ENCODE results near the gene KCTD11. TPM values are rescaled to one million over a fixed set of nuclear protein-coding genes. Genes with fewer than 3 reads are reported as not detected.
A peak's percentile ranks its signal among the peaks of the same experiment; 100 is the strongest.

The KCTD11 gene
- total and polyA plus RNA-seq, 2 of the 13 experiments (the other 11 are each of a cell fraction or from before 2014, with no cell fraction given): 1.6 to 2.6 TPM

DNA sequence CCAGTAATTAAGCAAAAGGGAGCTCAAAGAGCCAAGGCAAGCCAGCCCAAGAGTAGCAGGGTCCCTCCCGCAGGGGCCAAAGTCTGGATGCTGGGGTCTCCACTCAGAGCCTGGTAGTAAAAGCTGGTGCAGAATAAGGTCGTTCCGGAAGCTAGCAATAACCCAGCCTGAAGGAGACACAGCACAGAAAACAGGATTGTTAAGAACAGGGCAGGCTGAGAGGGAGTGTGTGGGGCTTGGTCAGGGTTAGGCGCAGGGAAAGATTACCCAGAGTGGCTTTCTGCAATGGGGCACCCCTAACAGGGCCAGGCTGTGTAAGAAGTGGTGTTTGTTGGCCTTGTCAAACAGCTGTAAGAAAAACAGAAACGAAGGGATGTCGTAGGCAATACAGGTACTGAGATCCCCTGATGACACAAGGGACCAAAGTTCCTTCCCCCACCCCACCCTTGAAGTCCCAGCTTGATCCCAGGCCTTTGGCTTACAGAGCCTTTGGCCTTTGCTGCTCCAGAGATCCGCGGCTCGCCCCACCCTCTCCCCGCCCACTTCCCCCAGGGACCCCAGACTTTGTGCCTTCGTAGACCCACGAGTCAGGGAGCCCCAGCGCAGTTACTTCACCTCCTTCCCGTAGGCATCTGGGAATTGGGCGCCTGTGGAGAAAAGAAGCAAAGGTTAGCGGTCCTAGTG is 51.2 kb downstream of the KCTD11 start (continued):
- TF ChIP-seq MXI1 (IDR thresholded peaks at IDR 0.05; ENCODE audit: borderline replicate concordance, low read depth, low read length) (peak; percentile 63; the same call in 1 of the 3 replicates), SOX13 (IDR thresholded peaks at IDR 0.05) (no peak; the same call in 1 of the 2 replicates), SOX13 (CRISPR knock-in tag; conservative IDR thresholded peaks at IDR 0.05 in 1 of 2, IDR thresholded peaks at IDR 0.05 in 1 of 2) (0 out of 4 replicates have a peak, but pooled peaks of 1 of the 2 experiments have one; percentile 10), POLR2A (IDR thresholded peaks at IDR 0.05; ENCODE audit: insufficient read depth in 1 of 2, low read depth in 2 of 2, low read length in 2 of 2) (peak in 1 of 2 experiments; percentile 57; a peak in 2 of 4 replicates), ZNF672 (CRISPR knock-in tag; IDR thresholded peaks at IDR 0.05) (no peak), ZMYM4 (CRISPR knock-in tag; IDR thresholded peaks at IDR 0.05) (peak; percentile 43; the same call in 1 of the 2 replicates), ATAD3A (CRISPR knock-in tag; IDR thresholded peaks at IDR 0.05) (no peak), PHF5A (CRISPR knock-in tag; IDR thresholded peaks at IDR 0.05; ENCODE audit: low read depth, unreplicated experiment) (peak; percentile 25), ZNF451 (CRISPR knock-in tag; IDR thresholded peaks at IDR 0.05) (0 out of 2 replicates have a peak, but pooled peaks have one; percentile 12), ZFX (CRISPR knock-in tag; IDR thresholded peaks at IDR 0.05; ENCODE audit: low read depth) (peak; percentile 83), ARID2 (CRISPR knock-in tag; IDR thresholded peaks at IDR 0.05; ENCODE audit: borderline replicate concordance) (0 out of 2 replicates have a peak, but pooled peaks have one; percentile 41), RXRB (CRISPR knock-in tag; IDR thresholded peaks at IDR 0.05; ENCODE audit: borderline replicate concordance) (0 out of 2 replicates have a peak, but pooled peaks have one; percentile 33)
- TF ChIP-seq, protein P1, sequence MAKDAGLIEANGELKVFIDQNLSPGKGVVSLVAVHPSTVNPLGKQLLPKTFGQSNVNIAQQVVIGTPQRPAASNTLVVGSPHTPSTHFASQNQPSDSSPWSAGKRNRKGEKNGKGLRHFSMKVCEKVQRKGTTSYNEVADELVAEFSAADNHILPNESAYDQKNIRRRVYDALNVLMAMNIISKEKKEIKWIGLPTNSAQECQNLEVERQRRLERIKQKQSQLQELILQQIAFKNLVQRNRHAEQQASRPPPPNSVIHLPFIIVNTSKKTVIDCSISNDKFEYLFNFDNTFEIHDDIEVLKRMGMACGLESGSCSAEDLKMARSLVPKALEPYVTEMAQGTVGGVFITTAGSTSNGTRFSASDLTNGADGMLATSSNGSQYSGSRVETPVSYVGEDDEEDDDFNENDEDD (CRISPR knock-in tag; IDR thresholded peaks at IDR 0.05; ENCODE audit: borderline replicate concordance): no peak
- TF ChIP-seq, protein P2, sequence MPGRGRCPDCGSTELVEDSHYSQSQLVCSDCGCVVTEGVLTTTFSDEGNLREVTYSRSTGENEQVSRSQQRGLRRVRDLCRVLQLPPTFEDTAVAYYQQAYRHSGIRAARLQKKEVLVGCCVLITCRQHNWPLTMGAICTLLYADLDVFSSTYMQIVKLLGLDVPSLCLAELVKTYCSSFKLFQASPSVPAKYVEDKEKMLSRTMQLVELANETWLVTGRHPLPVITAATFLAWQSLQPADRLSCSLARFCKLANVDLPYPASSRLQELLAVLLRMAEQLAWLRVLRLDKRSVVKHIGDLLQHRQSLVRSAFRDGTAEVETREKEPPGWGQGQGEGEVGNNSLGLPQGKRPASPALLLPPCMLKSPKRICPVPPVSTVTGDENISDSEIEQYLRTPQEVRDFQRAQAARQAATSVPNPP (CRISPR knock-in tag; IDR thresholded peaks at IDR 0.05): 0 out of 2 replicates have a peak, but pooled peaks have one; percentile 15
- TF ChIP-seq, protein P3, sequence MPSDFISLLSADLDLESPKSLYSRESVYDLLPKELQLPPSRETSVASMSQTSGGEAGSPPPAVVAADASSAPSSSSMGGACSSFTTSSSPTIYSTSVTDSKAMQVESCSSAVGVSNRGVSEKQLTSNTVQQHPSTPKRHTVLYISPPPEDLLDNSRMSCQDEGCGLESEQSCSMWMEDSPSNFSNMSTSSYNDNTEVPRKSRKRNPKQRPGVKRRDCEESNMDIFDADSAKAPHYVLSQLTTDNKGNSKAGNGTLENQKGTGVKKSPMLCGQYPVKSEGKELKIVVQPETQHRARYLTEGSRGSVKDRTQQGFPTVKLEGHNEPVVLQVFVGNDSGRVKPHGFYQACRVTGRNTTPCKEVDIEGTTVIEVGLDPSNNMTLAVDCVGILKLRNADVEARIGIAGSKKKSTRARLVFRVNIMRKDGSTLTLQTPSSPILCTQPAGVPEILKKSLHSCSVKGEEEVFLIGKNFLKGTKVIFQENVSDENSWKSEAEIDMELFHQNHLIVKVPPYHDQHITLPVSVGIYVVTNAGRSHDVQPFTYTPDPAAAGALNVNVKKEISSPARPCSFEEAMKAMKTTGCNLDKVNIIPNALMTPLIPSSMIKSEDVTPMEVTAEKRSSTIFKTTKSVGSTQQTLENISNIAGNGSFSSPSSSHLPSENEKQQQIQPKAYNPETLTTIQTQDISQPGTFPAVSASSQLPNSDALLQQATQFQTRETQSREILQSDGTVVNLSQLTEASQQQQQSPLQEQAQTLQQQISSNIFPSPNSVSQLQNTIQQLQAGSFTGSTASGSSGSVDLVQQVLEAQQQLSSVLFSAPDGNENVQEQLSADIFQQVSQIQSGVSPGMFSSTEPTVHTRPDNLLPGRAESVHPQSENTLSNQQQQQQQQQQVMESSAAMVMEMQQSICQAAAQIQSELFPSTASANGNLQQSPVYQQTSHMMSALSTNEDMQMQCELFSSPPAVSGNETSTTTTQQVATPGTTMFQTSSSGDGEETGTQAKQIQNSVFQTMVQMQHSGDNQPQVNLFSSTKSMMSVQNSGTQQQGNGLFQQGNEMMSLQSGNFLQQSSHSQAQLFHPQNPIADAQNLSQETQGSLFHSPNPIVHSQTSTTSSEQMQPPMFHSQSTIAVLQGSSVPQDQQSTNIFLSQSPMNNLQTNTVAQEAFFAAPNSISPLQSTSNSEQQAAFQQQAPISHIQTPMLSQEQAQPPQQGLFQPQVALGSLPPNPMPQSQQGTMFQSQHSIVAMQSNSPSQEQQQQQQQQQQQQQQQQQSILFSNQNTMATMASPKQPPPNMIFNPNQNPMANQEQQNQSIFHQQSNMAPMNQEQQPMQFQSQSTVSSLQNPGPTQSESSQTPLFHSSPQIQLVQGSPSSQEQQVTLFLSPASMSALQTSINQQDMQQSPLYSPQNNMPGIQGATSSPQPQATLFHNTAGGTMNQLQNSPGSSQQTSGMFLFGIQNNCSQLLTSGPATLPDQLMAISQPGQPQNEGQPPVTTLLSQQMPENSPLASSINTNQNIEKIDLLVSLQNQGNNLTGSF (CRISPR knock-in tag; IDR thresholded peaks at IDR 0.05): no peak
- TF ChIP-seq, protein P4, sequence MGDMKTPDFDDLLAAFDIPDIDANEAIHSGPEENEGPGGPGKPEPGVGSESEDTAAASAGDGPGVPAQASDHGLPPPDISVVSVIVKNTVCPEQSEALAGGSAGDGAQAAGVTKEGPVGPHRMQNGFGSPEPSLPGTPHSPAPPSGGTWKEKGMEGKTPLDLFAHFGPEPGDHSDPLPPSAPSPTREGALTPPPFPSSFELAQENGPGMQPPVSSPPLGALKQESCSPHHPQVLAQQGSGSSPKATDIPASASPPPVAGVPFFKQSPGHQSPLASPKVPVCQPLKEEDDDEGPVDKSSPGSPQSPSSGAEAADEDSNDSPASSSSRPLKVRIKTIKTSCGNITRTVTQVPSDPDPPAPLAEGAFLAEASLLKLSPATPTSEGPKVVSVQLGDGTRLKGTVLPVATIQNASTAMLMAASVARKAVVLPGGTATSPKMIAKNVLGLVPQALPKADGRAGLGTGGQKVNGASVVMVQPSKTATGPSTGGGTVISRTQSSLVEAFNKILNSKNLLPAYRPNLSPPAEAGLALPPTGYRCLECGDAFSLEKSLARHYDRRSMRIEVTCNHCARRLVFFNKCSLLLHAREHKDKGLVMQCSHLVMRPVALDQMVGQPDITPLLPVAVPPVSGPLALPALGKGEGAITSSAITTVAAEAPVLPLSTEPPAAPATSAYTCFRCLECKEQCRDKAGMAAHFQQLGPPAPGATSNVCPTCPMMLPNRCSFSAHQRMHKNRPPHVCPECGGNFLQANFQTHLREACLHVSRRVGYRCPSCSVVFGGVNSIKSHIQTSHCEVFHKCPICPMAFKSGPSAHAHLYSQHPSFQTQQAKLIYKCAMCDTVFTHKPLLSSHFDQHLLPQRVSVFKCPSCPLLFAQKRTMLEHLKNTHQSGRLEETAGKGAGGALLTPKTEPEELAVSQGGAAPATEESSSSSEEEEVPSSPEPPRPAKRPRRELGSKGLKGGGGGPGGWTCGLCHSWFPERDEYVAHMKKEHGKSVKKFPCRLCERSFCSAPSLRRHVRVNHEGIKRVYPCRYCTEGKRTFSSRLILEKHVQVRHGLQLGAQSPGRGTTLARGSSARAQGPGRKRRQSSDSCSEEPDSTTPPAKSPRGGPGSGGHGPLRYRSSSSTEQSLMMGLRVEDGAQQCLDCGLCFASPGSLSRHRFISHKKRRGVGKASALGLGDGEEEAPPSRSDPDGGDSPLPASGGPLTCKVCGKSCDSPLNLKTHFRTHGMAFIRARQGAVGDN (CRISPR knock-in tag; IDR thresholded peaks at IDR 0.05): peak; percentile 68
